ENCODE measurements around the gene AK4. TPM values are rescaled to one million over a fixed set of nuclear protein-coding genes. Genes with fewer than 3 reads are reported as not detected.

AK4 gene
- polyA plus RNA-seq, 3 donors, result 4.3 to 9.9 (median 6.7) TPM

DNA sequence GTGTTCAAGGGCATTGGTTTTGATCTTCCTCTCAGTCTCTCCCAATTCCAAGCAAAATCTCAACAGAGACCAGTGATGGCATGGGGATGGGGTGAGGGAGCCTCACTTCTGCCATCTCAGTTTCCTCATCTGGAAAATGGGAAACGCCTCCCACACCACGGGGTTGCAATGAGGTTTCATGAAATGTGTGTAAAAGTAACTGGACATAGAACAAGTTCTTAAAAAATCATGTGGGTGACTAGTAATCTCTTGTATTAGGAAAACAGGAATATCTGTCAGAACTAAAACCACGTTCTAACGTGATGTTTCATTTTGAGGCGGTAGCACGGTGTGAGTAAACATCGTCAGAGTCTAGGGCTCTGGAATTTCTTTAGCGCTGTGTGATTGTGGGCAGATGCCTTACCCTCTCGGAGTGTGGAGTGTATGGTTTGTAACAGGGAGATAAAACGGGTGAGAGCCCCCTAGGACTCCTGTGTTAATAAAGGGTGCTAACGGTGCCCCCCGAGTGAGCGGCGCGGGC is 105.9 kb downstream of the AK4 start:
- Histone ChIP-seq H3K4me1 (ENCODE audit: control insufficient read depth in 1 of 2, insufficient read depth in 2 of 2, low read length in 2 of 2) (peaks cover 27 to 34% of the 10 kb centered on the region in 2 donors), H3K36me3 (replicated peaks in 1 of 2; ENCODE audit: control insufficient read depth in 1 of 2, insufficient read depth in 2 of 2, low read length in 2 of 2) (no peaks in the 10 kb centered on the region), H2AFZ (ENCODE audit: insufficient read depth, low read depth, low read length, poor library complexity, severe bottlenecking) (peak overlapping the region; percentile 83), H3K9me3 (replicated peaks in 1 of 2; ENCODE audit: control insufficient read depth in 1 of 2, insufficient read depth in 1 of 2, low read length in 2 of 2) (peaks cover 0 to 2% of the 10 kb centered on the region in 2 donors), H3K27ac (ENCODE audit: low read depth in 1 of 2, low read length in 2 of 2) (no peak overlapping the region), H3K79me2 (ENCODE audit: insufficient read depth, low read length) (no peaks in the 10 kb centered on the region), H3K4me3 (replicated peaks in 1 of 3; ENCODE audit: low read depth in 2 of 3, low read length in 3 of 3) (peak overlapping the region; percentile 31 to 77 (median 63)), H3K9ac (ENCODE audit: insufficient read depth, low read length, poor library complexity, severe bottlenecking) (peak overlapping the region; percentile 61), H4K20me1 (ENCODE audit: insufficient read depth, low read length) (no peaks in the 10 kb centered on the region), H3K27me3 (ENCODE audit: control insufficient read depth in 2 of 2, insufficient read depth in 2 of 2, low read length in 2 of 2) (peaks cover 10 to 14% of the 10 kb centered on the region in 2 donors), H3K4me2 (replicated peaks; ENCODE audit: extremely low read depth, low read length, poor library complexity, severe bottlenecking) (peak overlapping the region; percentile 94)
- 0% methylated on average over 13 of the region's 15 CpGs for WGBS (ENCODE audit: insufficient coverage)
- H3K9me3 Mint-ChIP-seq, result peaks cover 0 to 13% (median 2%) of the 10 kb centered on the region in 7 donors
- peaks cover 18 to 21% (median 19%) of the 10 kb centered on the region in 3 donors for H3K27me3 Mint-ChIP-seq (ENCODE audit: low read depth in 3 of 3)
- peak overlapping the region; percentile 73 to 89 for H3K4me3 Mint-ChIP-seq
- TF ChIP-seq CTCF (IDR thresholded peaks at IDR 0.05), result no peak
- peak in 2 of 3 donors; percentile 32 to 35 for DNase-seq
- intact Hi-C loops (cut with micrococcal nuclease), result no loop called here
- peak overlapping the region in 2 of 7 donors; percentile 30 to 88 for H3K27ac Mint-ChIP-seq
- H3K4me1 Mint-ChIP-seq, result peaks cover 24% of the 10 kb centered on the region
- peaks cover 4 to 10% of the 10 kb centered on the region in 2 donors for H3K36me3 Mint-ChIP-seq

DNA sequence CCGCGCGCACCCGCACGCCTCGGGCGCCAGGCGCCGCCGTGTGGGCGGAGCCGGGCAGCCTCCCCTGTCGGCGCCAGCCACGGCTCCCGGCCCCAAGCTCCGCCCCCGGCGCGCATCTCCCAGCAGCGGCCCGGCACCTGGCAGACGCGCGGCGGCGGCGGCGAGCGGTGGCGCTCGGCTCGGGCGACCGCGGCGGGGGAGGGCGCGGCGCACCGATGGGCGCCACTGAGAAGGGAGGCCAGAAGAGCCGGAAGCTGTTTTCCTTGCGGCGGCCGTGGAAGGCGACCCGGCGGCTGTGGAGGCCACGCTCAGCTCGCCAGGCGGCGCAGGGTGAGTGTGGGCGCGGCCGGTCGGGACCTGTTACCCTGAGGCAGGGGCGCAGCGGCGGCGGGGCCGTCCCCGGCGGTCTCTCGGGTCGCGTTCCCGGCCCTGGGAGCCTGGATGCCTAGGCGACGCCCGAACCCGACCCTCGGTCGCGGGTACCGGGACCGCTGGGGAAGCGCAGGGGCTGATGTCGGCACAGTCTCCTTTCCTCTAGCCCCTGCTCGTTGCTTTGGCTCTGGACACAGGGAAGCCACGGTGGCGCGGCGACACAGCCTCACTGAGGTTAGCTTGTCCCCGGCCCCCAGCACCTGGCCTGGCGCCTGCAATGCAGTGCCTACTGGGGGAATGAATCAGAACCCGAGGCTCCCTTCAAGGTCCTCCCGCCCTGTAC is 106.5 kb downstream of the AK4 start:
- Histone ChIP-seq H3K79me2 (ENCODE audit: insufficient read depth, low read length) (no peaks in the 10 kb centered on the region), H3K4me1 (ENCODE audit: control insufficient read depth in 1 of 2, insufficient read depth in 2 of 2, low read length in 2 of 2) (peaks cover 21 to 27% of the 10 kb centered on the region in 2 donors), H3K36me3 (replicated peaks in 1 of 2; ENCODE audit: control insufficient read depth in 1 of 2, insufficient read depth in 2 of 2, low read length in 2 of 2) (no peaks in the 10 kb centered on the region), H3K27me3 (ENCODE audit: control insufficient read depth in 2 of 2, insufficient read depth in 2 of 2, low read length in 2 of 2) (peaks cover 10 to 14% of the 10 kb centered on the region in 2 donors), H3K9ac (ENCODE audit: insufficient read depth, low read length, poor library complexity, severe bottlenecking) (peak overlapping the region; percentile 61), H2AFZ (ENCODE audit: insufficient read depth, low read depth, low read length, poor library complexity, severe bottlenecking) (peak overlapping the region; percentile 93), H3K4me3 (replicated peaks in 1 of 3; ENCODE audit: low read depth in 2 of 3, low read length in 3 of 3) (peak overlapping the region; percentile 31 to 77 (median 63)), H3K9me3 (replicated peaks in 1 of 2; ENCODE audit: control insufficient read depth in 1 of 2, insufficient read depth in 1 of 2, low read length in 2 of 2) (peaks cover 0 to 2% of the 10 kb centered on the region in 2 donors), H4K20me1 (ENCODE audit: insufficient read depth, low read length) (no peaks in the 10 kb centered on the region), H3K27ac (ENCODE audit: low read depth in 1 of 2, low read length in 2 of 2) (no peak overlapping the region), H3K4me2 (replicated peaks; ENCODE audit: extremely low read depth, low read length, poor library complexity, severe bottlenecking) (peak overlapping the region; percentile 94)
- H3K9me3 Mint-ChIP-seq, result peaks cover 0 to 13% (median 2%) of the 10 kb centered on the region in 7 donors
- peaks cover 18 to 21% (median 19%) of the 10 kb centered on the region in 3 donors for H3K27me3 Mint-ChIP-seq (ENCODE audit: low read depth in 3 of 3)
- no peak for TF ChIP-seq CTCF (IDR thresholded peaks at IDR 0.05)
- peaks cover 18% of the 10 kb centered on the region for H3K4me1 Mint-ChIP-seq
- under 1% methylated on average over 88 of the region's 88 CpGs for WGBS (ENCODE audit: insufficient coverage)
- peak; percentile 28 to 61 (median 52) for DNase-seq
- H3K36me3 Mint-ChIP-seq, result peaks cover 4 to 10% of the 10 kb centered on the region in 2 donors
- peak overlapping the region; percentile 79 to 97 for H3K4me3 Mint-ChIP-seq
- intact Hi-C loops (cut with micrococcal nuclease), result no loop called here
- peak overlapping the region in 2 of 7 donors; percentile 31 to 57 for H3K27ac Mint-ChIP-seq

All from CD14-positive monocyte (primary cell).